Hematopoietic multipotent progenitor cell (in vitro differentiated cells): Measurements from ENCODE around the gene PPDPF. TPM values are rescaled to one million over a fixed set of nuclear protein-coding genes. Genes with fewer than 3 reads are reported as not detected.

ENCODE experiments used
- DNase-seq, 3 donors: peaks; one replicate each; pipeline ENCODE4 v3.0.0-alpha.2; 2011 to 2015; ENCODE audit warnings: low read depth in 2 of 3, low spot score in 2 of 3
- total RNA-seq: library from RNA; depleted of rRNA; stranded (reverse); fragments of >200 nt; gene quantifications from one replicate; pipeline ENCODE4 v1.2.3, GENCODE V29; 2012

Gene PPDPF
- total RNA-seq, 1 donor: 87.3 TPM

GRCh38 chr20:63536241-63536977 lies 15.8 kb downstream of the PPDPF start:
- no peak for DNase-seq

- DNase-seq: no peak
Measured at GRCh38 chr20:63536997-63537524, 16.5 kb downstream of the PPDPF start, which contains the start of gene PTK6. TSS of gene PTK6 (minus strand) at chr20:63537376. CDS start at chr20:63537314, 62 bp downstream.

- DNase-seq: peak; percentile 92 to 95 (median 95)
Measured at GRCh38 chr20:63537525-63538203, 17.1 kb downstream of the PPDPF start.

GRCh38 chr20:63538204-63539091 lies 17.9 kb downstream of the PPDPF start:
- DNase-seq: peak; percentile 37 to 57 (median 51)

- no peak for DNase-seq
Measured at GRCh38 chr20:63539092-63539430, 18.5 kb downstream of the PPDPF start.

GRCh38 chr20:63539441-63540370 lies 19.1 kb downstream of the PPDPF start:
- DNase-seq: no peak

- peak in 1 of 3 donors; percentile 26 for DNase-seq
Measured at GRCh38 chr20:63540417-63541186, 20.0 kb downstream of the PPDPF start.

GRCh38 chr20:63541371-63541770 lies 20.8 kb downstream of the PPDPF start:
- DNase-seq: no peak

GRCh38 chr20:63542031-63542559 lies 21.5 kb downstream of the PPDPF start:
- no peak for DNase-seq

- no peak for DNase-seq
Measured at GRCh38 chr20:63542696-63543095, 22.1 kb downstream of the PPDPF start.

- no peak for DNase-seq
Measured at GRCh38 chr20:63543131-63543530, 22.6 kb downstream of the PPDPF start.

- DNase-seq: no peak
Measured at GRCh38 chr20:63543733-63544132, 23.2 kb downstream of the PPDPF start.

- no peak for DNase-seq
Measured at GRCh38 chr20:63544241-63544957, 23.8 kb downstream of the PPDPF start.

- no peak for DNase-seq
Measured at GRCh38 chr20:63544958-63545516, 24.5 kb downstream of the PPDPF start.

- DNase-seq: no peak
Measured at GRCh38 chr20:63545814-63546213, 25.2 kb downstream of the PPDPF start.

GRCh38 chr20:63546256-63546955 lies 25.8 kb downstream of the PPDPF start:
- DNase-seq: no peak
